ENCODE data around the gene SERPINB6.
"Not testable (repeated sequence)": the region's sequence is repeated elsewhere in the genome, so short reads cannot be mapped to it uniquely, and the experiment has no call there.

Gene SERPINB6

GRCh38 chr6:2998998-2999617, 27.7 kb upstream of the SERPINB6 start:
- peak; percentile 83 for DNase-seq

- not testable (repeated sequence) for DNase-seq
Observed at GRCh38 chr6:2998249-2998997, 27.1 kb upstream of the SERPINB6 start.

GRCh38 chr6:2993755-2994317, 22.5 kb upstream of the SERPINB6 start:
- no peak for DNase-seq

GRCh38 chr6:2992330-2992979, 21.1 kb upstream of the SERPINB6 start:
- no peak for DNase-seq

GRCh38 chr6:2990932-2991506, 19.7 kb upstream of the SERPINB6 start:
- no peak for DNase-seq

GRCh38 chr6:2990248-2990931, 19.0 kb upstream of the SERPINB6 start:
- no peak for DNase-seq

GRCh38 chr6:2989332-2990247, 18.2 kb upstream of the SERPINB6 start:
- DNase-seq: peak; percentile 82

GRCh38 chr6:2988426-2989331, 17.3 kb upstream of the SERPINB6 start:
- peak; percentile 84 for DNase-seq

- DNase-seq: no peak
Observed at GRCh38 chr6:2988094-2988425, 16.7 kb upstream of the SERPINB6 start.

GRCh38 chr6:2986722-2987221, 15.4 kb upstream of the SERPINB6 start:
- peak; percentile 56 for DNase-seq

GRCh38 chr6:2984738-2985406, 13.5 kb upstream of the SERPINB6 start:
- no peak for DNase-seq

- no peak for DNase-seq
Observed at GRCh38 chr6:2982426-2983117, 11.2 kb upstream of the SERPINB6 start.

GRCh38 chr6:2980465-2980855, 9.1 kb upstream of the SERPINB6 start:
- DNase-seq: no peak

- no peak for DNase-seq
Observed at GRCh38 chr6:2979819-2980464, 8.6 kb upstream of the SERPINB6 start.

GRCh38 chr6:2978923-2979322, 7.6 kb upstream of the SERPINB6 start:
- no peak for DNase-seq

GRCh38 chr6:2977799-2978590, 6.6 kb upstream of the SERPINB6 start:
- DNase-seq: no peak

- no peak for DNase-seq
Observed at GRCh38 chr6:2977290-2977689, 5.9 kb upstream of the SERPINB6 start.

- DNase-seq: peak; percentile 36
Observed at GRCh38 chr6:2976571-2977085, 5.3 kb upstream of the SERPINB6 start.

Measured in T1000 (cell line).